GM20000 (cell line): ENCODE measurements around the gene LRRC8B.

ENCODE experiments used
- DNase-seq: peaks from one replicate; pipeline ENCODE4 v3.0.0; 2012; ENCODE audit warnings: low spot score
- TF ChIP-seq, protein P1 (sequence below): IDR thresholded peaks from 2 replicates; pipeline ENCODE4 v1.5.1; 2012; ENCODE audit warnings: mild to moderate bottlenecking, control low read depth; ENCODE audit errors: extremely low read depth, missing control alignments

Gene LRRC8B

DNA sequence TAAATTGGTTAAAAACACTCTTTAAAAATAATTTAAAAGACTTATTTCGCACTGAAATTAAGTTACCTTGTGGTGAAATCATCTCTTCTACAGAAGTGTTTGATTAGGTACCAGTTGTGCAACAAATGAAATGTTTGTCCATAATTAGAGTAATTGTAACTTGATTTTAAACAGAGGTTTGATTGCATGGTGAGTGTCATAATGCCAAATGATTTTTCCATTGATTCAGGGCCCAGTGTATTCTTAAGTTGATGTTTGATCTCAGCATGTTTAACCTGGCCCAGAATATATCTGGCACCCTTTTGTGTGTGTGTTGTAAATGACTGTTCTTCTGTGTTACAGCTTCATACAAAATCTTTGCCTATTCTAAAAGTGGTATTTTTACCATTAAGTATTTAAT lies 28.5 kb downstream of the LRRC8B start:
- TF ChIP-seq, protein P1, sequence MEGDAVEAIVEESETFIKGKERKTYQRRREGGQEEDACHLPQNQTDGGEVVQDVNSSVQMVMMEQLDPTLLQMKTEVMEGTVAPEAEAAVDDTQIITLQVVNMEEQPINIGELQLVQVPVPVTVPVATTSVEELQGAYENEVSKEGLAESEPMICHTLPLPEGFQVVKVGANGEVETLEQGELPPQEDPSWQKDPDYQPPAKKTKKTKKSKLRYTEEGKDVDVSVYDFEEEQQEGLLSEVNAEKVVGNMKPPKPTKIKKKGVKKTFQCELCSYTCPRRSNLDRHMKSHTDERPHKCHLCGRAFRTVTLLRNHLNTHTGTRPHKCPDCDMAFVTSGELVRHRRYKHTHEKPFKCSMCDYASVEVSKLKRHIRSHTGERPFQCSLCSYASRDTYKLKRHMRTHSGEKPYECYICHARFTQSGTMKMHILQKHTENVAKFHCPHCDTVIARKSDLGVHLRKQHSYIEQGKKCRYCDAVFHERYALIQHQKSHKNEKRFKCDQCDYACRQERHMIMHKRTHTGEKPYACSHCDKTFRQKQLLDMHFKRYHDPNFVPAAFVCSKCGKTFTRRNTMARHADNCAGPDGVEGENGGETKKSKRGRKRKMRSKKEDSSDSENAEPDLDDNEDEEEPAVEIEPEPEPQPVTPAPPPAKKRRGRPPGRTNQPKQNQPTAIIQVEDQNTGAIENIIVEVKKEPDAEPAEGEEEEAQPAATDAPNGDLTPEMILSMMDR = no peak
- no peak for DNase-seq

DNA sequence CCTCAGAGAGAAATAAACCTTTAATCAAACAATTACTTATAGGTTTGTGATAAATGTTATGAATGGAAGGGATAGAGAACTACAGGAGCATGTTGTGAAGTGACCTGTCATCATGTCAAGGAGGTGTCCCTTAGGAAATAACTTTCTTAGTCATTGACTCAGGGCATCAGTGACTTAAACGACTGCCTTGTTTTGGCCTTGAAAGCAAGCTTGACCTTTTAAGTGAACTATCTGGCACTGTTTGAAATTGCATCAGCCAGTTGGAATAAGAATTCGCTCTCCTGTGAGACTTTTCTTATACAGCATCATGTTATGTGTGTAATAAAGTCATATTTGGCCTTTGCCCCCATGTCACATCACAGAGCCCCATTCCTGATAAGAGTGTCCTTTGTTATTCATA lies 30.9 kb downstream of the LRRC8B start:
- no peak for DNase-seq
- TF ChIP-seq, protein P1 = no peak

DNA sequence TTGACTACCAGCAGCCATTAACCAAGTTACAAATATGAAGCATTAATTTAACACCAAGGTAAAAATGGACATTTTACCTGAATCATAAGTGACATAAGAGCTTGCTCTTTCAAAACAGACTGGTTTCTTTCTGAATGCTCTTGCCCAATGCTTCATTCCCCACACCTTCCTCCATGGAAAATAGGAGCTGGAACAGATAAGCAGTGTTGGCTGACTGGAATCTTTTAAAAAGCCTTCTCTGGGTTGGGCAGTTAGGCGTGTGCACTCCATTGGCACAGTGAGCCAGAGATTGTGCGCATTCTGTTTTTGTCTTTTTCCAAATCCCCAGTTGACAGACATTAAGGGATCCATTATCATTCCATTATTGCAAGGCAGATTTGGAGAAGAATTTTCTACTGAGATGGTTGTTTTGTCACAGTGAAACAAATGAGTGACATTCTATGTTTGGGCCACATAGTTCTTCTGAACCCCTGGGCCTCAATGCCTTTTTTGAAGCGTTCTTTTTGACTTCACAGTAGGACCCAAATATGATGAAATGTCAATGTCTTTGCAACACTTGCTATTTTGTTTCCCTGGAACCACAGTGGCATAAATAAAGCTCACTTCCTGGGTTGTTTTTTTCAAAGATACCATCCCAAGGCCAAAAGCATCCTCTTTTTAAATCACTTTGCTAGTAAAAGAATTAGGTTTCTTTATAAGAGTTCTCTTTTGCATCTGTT lies 32.3 kb downstream of the LRRC8B start:
- DNase-seq = no peak
- TF ChIP-seq, protein P1 = no peak

DNA sequence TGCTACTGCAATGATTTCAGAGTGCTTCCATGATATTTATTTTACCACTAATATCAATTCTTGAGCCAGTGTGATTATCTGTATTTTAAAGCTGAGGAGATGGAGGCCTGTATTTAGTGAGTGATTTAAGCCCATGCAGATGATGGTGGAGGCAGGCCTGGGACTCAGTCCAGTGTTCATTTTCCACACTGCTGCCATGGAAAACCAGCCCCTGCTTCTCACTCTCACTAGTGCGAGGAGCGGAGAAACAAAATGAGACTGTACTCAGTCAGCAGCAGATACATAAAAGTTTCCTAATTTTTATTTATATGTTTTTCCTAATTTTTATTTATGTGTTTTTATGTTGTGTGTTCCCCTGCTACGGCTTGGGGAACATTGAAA lies 32.8 kb downstream of the LRRC8B start:
- DNase-seq = no peak
- TF ChIP-seq, protein P1 = no peak

DNA sequence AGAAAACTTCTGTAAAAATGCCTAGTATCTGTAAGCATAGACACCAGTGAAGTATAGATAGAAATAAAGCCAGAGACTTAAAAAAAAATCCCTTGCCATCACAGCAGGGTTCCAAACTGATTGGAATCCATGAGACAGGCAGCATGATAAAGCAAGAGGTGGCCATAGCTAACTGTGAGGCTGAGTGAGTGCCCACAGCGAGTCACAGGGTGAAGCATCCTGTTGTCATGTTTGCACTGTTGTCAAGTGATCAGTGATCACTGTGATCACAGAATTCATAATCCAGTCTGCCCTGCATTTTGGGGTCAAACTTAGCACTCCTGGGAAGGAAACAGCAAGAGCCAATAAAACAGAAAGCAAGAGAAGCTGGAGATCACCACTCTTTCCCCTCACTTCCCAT lies 33.3 kb downstream of the LRRC8B start:
- no peak for DNase-seq
- TF ChIP-seq, protein P1 = no peak

DNA sequence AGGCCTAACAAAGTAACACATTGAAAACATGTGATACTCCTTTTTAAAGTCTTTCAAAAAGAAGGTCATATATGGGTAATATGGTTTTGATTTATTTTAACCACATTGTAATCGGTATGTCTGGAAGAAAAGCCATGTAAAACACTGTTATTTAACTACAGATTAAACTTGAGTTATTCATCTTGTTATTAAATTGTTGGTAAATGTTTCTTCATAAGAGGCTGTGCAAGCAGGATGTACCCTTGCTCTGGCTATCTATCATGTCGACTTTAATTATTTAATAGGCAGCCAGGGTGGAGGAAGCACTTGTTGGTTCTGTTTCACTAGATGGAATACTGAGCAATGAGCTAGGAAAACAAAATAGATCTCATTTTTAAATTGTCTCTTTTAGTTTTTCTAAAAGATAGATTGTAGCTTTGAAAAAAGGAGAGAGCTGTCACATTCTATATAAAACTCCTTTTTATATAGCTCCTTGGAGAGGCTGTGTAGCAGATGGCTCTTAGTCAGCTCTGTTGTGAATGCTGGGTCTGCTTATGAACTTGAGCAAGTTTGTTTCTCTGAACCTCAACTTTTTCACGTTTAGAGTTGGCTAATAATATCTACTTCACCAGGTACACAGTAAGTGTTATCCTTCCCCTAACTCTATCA lies 39.5 kb downstream of the LRRC8B start:
- no peak for DNase-seq
- TF ChIP-seq, protein P1 = no peak

DNA sequence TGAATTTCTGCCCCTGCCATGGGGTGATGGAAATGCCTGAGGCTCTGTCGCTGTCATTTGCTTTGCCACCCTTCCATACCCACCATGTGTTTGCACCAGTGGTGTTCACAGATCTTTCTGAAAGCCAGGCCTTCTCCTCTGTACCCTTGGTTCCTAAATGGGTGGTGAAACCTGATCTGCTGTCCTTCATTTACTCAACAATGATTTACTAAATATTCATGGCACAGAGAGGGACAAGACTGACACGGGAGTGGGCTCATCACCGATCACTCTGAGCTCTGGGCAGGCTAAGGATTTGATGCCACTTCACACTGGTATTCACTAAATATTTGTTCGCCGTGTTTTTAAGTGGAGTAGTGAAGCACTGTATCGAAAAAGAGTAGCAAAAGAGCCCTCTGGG lies 40.9 kb downstream of the LRRC8B start:
- no peak for DNase-seq
- TF ChIP-seq, protein P1 = no peak
